ENCODE results near the gene CNTN1.

- TF ChIP-seq POLR2AphosphoS5 (IDR thresholded peaks at IDR 0.05; ENCODE audit: low read depth, low read length): no peak
- no peak for TF ChIP-seq POLR2A (IDR thresholded peaks at IDR 0.05; ENCODE audit: low read depth, low read length)
- no peak for TF ChIP-seq TAF1 (IDR thresholded peaks at IDR 0.05; ENCODE audit: borderline replicate concordance, low read depth, low read length)
Measured at GRCh38 chr12:40643976-40644375, 48.3 kb upstream of the CNTN1 start.
